SK-N-SH (cell line): ENCODE data around the gene DEFB129. TPM values are rescaled to one million over a fixed set of nuclear protein-coding genes. Genes with fewer than 3 reads are reported as not detected.

Experiments used
- CTCF ChIA-PET: fragments of 300-600, 350-600 bp; formaldehyde crosslinking; extraction: SDS; loops from one replicate; lab custom pipeline; 2021; lab: Yijun Ruan, JAX
- POLR2A ChIA-PET: fragments of 350-600 bp; sonication (Branson Sonifier 250); formaldehyde crosslinking; extraction: SDS; loops from one replicate; lab custom pipeline; 2020; ENCODE audit warnings: antibody characterized with exemption, inconsistent platforms; lab: Yijun Ruan, JAX
- DNase-seq: peaks from one replicate; pipeline ENCODE4 v3.0.0; 2012
- H2AFZ ChIP-seq: fragments of 200-600 bp; sonication (generic); 2 replicates; pipeline ENCODE4 v1.8.1; 2016; ENCODE audit warnings: antibody characterized with exemption, mild to moderate bottlenecking, low read depth
- H3F3A ChIP-seq: fragments of 200-600 bp; sonication (generic); replicated peaks from 2 replicates; pipeline ENCODE3; 2016; ENCODE audit warnings: antibody characterized with exemption, mild to moderate bottlenecking; ENCODE audit not compliant: insufficient read depth
- H3K27ac ChIP-seq, 2 experiments: fragments of 200-500 bp in 1 of 2; fragments of 200-600 bp in 1 of 2; sonication (Bioruptor generic) in 1 of 2; sonication (generic), shearing (Covaris generic) in 1 of 2; 2 replicates each; pipeline versions ENCODE4 v1.5.1 to v1.6.1; 2014 to 2016; ENCODE audit warnings: low read depth in 2 of 2, inconsistent platforms in 1 of 2, low read length in 1 of 2, mild to moderate bottlenecking in 1 of 2, mixed read lengths in 1 of 2
- H3K27me3 ChIP-seq: fragments of 200-600 bp; sonication (generic), shearing (Covaris generic); 2 replicates; pipeline ENCODE4 v1.6.1; 2016; ENCODE audit warnings: mixed run types; ENCODE audit not compliant: insufficient read depth
- H3K36me3 ChIP-seq, 2 experiments: fragments of 200-500 bp in 1 of 2; fragments of 200-600 bp in 1 of 2; sonication (Bioruptor generic) in 1 of 2; sonication (generic) in 1 of 2; replicated peaks in 1 of 2; 2 replicates each; pipeline versions ENCODE3 to v1.5.1; 2014 to 2016; ENCODE audit warnings: low read length in 1 of 2, mild to moderate bottlenecking in 1 of 2; ENCODE audit not compliant: insufficient read depth in 2 of 2, control insufficient read depth in 1 of 2
- H3K4me1 ChIP-seq, 2 experiments: fragments of 200-500 bp in 1 of 2; fragments of 200-600 bp in 1 of 2; sonication (Bioruptor generic) in 1 of 2; sonication (generic), shearing (Covaris generic) in 1 of 2; 2 replicates each; pipeline versions ENCODE4 v1.5.1 to v1.6.1; 2014 to 2016; ENCODE audit warnings: low read depth in 1 of 2, low read length in 1 of 2, mixed run types in 1 of 2; ENCODE audit not compliant: insufficient read depth in 2 of 2, control insufficient read depth in 1 of 2
- H3K4me2 ChIP-seq: fragments of 200-600 bp; sonication (generic), shearing (Covaris generic); 2 replicates; pipeline ENCODE4 v1.6.1; 2017; ENCODE audit warnings: mixed run types
- H3K4me3 ChIP-seq, 2 experiments: fragments of 200-500 bp in 1 of 2; fragments of 200-600 bp in 1 of 2; sonication (Bioruptor generic) in 1 of 2; sonication (generic), shearing (Covaris generic) in 1 of 2; 2 replicates each; pipeline versions ENCODE4 v1.5.1 to v1.8.1; 2014 to 2016; ENCODE audit warnings: low read depth in 2 of 2, inconsistent platforms in 1 of 2, low read length in 1 of 2, mild to moderate bottlenecking in 1 of 2, mixed read lengths in 1 of 2, moderate library complexity in 1 of 2
- H3K79me2 ChIP-seq: fragments of 200-600 bp; sonication (generic); 2 replicates; pipeline ENCODE4 v1.8.1; 2017; ENCODE audit warnings: mild to moderate bottlenecking; ENCODE audit not compliant: insufficient read depth
- H3K9ac ChIP-seq: fragments of 200-600 bp; sonication (generic); 2 replicates; pipeline ENCODE4 v1.6.1; 2017; ENCODE audit warnings: mixed run types
- H3K9me2 ChIP-seq: fragments of 200-600 bp; sonication (generic); 2 replicates; pipeline ENCODE4 v1.6.1; 2017; ENCODE audit warnings: mixed run types
- H3K9me3 ChIP-seq: fragments of 200-600 bp; sonication (generic); 2 replicates; pipeline ENCODE4 v1.6.1; 2017; ENCODE audit warnings: mixed run types, mild to moderate bottlenecking, moderate library complexity
- H4K20me1 ChIP-seq: fragments of 200-600 bp; sonication (generic); 2 replicates; pipeline ENCODE4 v1.6.1; 2017; ENCODE audit warnings: mild to moderate bottlenecking, mixed run types; ENCODE audit not compliant: insufficient read depth
- ELF1 ChIP-seq: IDR thresholded peaks from 2 replicates; pipeline ENCODE4 v1.4.0; 2012
- EZH2phosphoT487 ChIP-seq: fragments of 200-600 bp; sonication (generic); IDR thresholded peaks from 2 replicates; pipeline ENCODE4 v1.6.1; 2017; ENCODE audit warnings: low read depth, mixed run types, mild to moderate bottlenecking, antibody characterized with exemption, moderate library complexity, borderline replicate concordance
- FOSL2 ChIP-seq: IDR thresholded peaks from 2 replicates; pipeline ENCODE4 v1.4.0; 2012; ENCODE audit warnings: low read depth, mild to moderate bottlenecking, moderate library complexity, borderline replicate concordance
- FOXJ3 ChIP-seq: sonication (generic); formaldehyde crosslinking; IDR thresholded peaks from 2 replicates; pipeline ENCODE4 v1.5.1; 2020; ENCODE audit warnings: mild to moderate bottlenecking, missing genetic modification reagents
- GATA2 ChIP-seq: sonication (generic); formaldehyde crosslinking; IDR thresholded peaks from 2 replicates; pipeline ENCODE4 v1.5.0; 2020; ENCODE audit warnings: mild to moderate bottlenecking, missing genetic modification reagents
- MEF2A ChIP-seq: IDR thresholded peaks from 2 replicates; pipeline ENCODE4 v1.4.0; 2012; ENCODE audit warnings: low read depth, borderline replicate concordance
- MXI1 ChIP-seq: IDR thresholded peaks from 2 replicates; pipeline ENCODE4 v1.6.1; 2012; ENCODE audit warnings: mild to moderate bottlenecking, low read depth, low read length, improper control_type of control experiment
- NFIC ChIP-seq: IDR thresholded peaks from 2 replicates; pipeline ENCODE4 v1.4.0; 2012; ENCODE audit warnings: borderline replicate concordance
- NRF1 ChIP-seq: IDR thresholded peaks from 2 replicates; pipeline ENCODE4 v1.6.1; 2012; ENCODE audit warnings: low read depth, mild to moderate bottlenecking, low read length
- POLR2AphosphoS5 ChIP-seq: IDR thresholded peaks from 2 replicates; pipeline ENCODE4 v1.6.1; 2012; ENCODE audit warnings: low read depth, low read length
- RAD21 ChIP-seq: IDR thresholded peaks from 2 replicates; pipeline ENCODE4 v1.6.1; 2012; ENCODE audit warnings: mild to moderate bottlenecking, low read length
- RFX5 ChIP-seq: IDR thresholded peaks from 2 replicates; pipeline ENCODE4 v1.6.1; 2012; ENCODE audit warnings: mild to moderate bottlenecking, improper control_type of control experiment, low read length
- RXRA ChIP-seq: IDR thresholded peaks from 2 replicates; pipeline ENCODE4 v1.4.0; 2012; ENCODE audit warnings: low read depth, mild to moderate bottlenecking, borderline replicate concordance
- SIN3A ChIP-seq: IDR thresholded peaks from 2 replicates; pipeline ENCODE4 v1.6.1; 2012; ENCODE audit warnings: low read depth, mild to moderate bottlenecking, low read length, moderate library complexity, borderline replicate concordance
- TAF1 ChIP-seq: IDR thresholded peaks from 2 replicates; pipeline ENCODE4 v1.6.1; 2012; ENCODE audit warnings: low read depth, mild to moderate bottlenecking, low read length, moderate library complexity, borderline replicate concordance
- TEAD4 ChIP-seq: IDR thresholded peaks from 2 replicates; pipeline ENCODE4 v1.4.0; 2012; ENCODE audit warnings: mild to moderate bottlenecking, borderline replicate concordance; ENCODE audit not compliant: insufficient read depth
- YY1 ChIP-seq: IDR thresholded peaks from 2 replicates; pipeline ENCODE4 v1.4.0; 2012; ENCODE audit warnings: low read depth, mild to moderate bottlenecking
- WGBS: methylation state at CpG from one replicate; pipeline ENCODE4 v1.1.6; 2017; ENCODE audit warnings: low lambda C conversion rate; 5-methylcytosine and 5-hydroxymethylcytosine counted together
- polyA plus RNA-seq, 3 experiments: library from polyadenylated mRNA; depleted of rRNA; stranded (reverse); fragments of >200 nt; gene quantifications; 2 replicates each; pipeline ENCODE4 v1.2.3, GENCODE V29; 2012
- TF ChIP-seq, protein P1 (sequence below): fragments of 150-350 bp; IDR thresholded peaks from 2 replicates; pipeline ENCODE4 v1.6.1; 2017; ENCODE audit warnings: antibody characterized with exemption, low read length, low read depth, borderline replicate concordance
- TF ChIP-seq, protein P2 (sequence below): fragments of 200-600 bp; sonication (generic); IDR thresholded peaks from 2 replicates; pipeline ENCODE4 v1.6.1; 2017; ENCODE audit warnings: antibody characterized with exemption, mild to moderate bottlenecking, moderate library complexity
- TF ChIP-seq, protein P3 (sequence below): IDR thresholded peaks from 2 replicates; pipeline ENCODE4 v1.4.0; 2012; ENCODE audit warnings: low read depth
- TF ChIP-seq, protein P4 (sequence below): IDR thresholded peaks from 2 replicates; pipeline ENCODE4; 2012
- TF ChIP-seq, protein P5 (sequence below): IDR thresholded peaks from 2 replicates; pipeline ENCODE4 v1.4.0; 2012; ENCODE audit warnings: low read depth, borderline replicate concordance

Gene DEFB129
- polyA plus RNA-seq, 1 of the 3 experiments (the other 2 are of a cell fraction): not detected

DNA sequence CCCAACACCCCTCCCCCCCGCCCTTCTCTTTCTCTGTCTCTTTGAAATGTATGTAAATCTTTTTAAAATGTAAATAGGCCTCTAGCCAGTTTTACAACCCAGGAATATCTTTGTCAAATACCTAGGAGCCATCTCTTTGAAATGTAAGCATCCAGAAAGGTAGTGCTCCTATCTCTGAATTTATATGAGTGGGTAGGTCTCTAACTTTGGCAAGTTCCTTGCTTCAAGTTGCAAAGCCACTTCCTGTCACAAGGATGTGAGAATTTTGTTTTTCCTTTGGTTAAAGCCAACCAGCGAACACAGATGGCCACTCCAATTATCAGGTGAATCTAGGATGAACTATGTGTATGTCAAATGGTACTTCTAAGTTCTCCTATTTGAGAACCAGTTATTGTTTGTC lies 24.3 kb downstream of the DEFB129 start:
- no peaks in the 10 kb centered on the region for H3K9me3 ChIP-seq
- TF ChIP-seq ELF1: no peak
- TF ChIP-seq FOSL2: no peak
- no peak for TF ChIP-seq TEAD4
- TF ChIP-seq RXRA: no peak
- TF ChIP-seq YY1: no peak
- no peak for TF ChIP-seq EZH2phosphoT487
- no peaks in the 10 kb centered on the region for H3F3A ChIP-seq
- no peaks in the 10 kb centered on the region for H3K4me1 ChIP-seq
- H3K79me2 ChIP-seq: no peaks in the 10 kb centered on the region
- no peak for DNase-seq
- peaks cover 8% of the 10 kb centered on the region; the same call in 1 of the 2 replicates for H3K27me3 ChIP-seq
- H3K4me3 ChIP-seq: no peak overlapping the region
- no peak overlapping the region for H3K9ac ChIP-seq
- H3K4me2 ChIP-seq: no peak overlapping the region
- H2AFZ ChIP-seq: no peak overlapping the region
- H3K9me2 ChIP-seq: no peaks in the 10 kb centered on the region
- no peak overlapping the region for H3K27ac ChIP-seq
- CTCF ChIA-PET: no interaction called here
- H4K20me1 ChIP-seq: no peaks in the 10 kb centered on the region
- 19% methylated on average over 2 of the region's 2 CpGs for WGBS
- POLR2A ChIA-PET: no interaction called here
- H3K36me3 ChIP-seq: no peaks in the 10 kb centered on the region

DNA sequence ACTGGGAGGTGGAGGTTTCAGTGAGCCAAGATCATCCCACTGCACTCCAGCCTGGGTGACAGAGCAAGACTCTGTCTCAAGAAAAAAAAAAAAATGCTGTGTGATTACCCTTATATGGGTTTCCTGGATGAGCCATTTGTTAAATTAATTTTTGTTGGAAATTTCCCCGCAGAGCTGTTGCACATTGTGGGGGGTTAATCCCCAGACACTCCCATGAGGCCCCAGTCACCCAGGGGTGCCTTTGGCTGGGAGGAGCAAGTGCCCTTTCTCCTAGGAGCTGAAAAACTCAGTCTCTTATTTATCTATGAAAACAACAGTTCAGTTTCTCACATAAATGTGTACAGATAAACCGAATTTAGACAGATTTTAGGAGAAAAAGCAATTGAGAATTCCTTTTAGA lies 25.7 kb downstream of the DEFB129 start:
- H2AFZ ChIP-seq: no peak overlapping the region
- H3K4me2 ChIP-seq: no peak overlapping the region
- no peak overlapping the region for H3K27ac ChIP-seq
- no peaks in the 10 kb centered on the region for H3K9me3 ChIP-seq
- H3F3A ChIP-seq: no peaks in the 10 kb centered on the region
- ChIA-PET POLR2A (no interaction called here), CTCF (interaction anchor here (4.1 kb wide), 1 partner anchor 14 kb away, joined by 26 read pairs; no protein-coding TSS in a partner anchor)
- peaks cover 8% of the 10 kb centered on the region; the same call in 1 of the 2 replicates for H3K27me3 ChIP-seq
- no peaks in the 10 kb centered on the region for H4K20me1 ChIP-seq
- H3K4me1 ChIP-seq: peaks cover 0 to 6% of the 10 kb centered on the region in 2 experiments; a peak in 1 of 4 replicates
- no peak overlapping the region for H3K9ac ChIP-seq
- no peaks in the 10 kb centered on the region for H3K9me2 ChIP-seq
- DNase-seq: no peak
- H3K4me3 ChIP-seq: no peak overlapping the region
- no peaks in the 10 kb centered on the region for H3K36me3 ChIP-seq
- TF ChIP-seq, protein P1, sequence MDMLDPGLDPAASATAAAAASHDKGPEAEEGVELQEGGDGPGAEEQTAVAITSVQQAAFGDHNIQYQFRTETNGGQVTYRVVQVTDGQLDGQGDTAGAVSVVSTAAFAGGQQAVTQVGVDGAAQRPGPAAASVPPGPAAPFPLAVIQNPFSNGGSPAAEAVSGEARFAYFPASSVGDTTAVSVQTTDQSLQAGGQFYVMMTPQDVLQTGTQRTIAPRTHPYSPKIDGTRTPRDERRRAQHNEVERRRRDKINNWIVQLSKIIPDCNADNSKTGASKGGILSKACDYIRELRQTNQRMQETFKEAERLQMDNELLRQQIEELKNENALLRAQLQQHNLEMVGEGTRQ: no peak
- TF ChIP-seq, protein P2, sequence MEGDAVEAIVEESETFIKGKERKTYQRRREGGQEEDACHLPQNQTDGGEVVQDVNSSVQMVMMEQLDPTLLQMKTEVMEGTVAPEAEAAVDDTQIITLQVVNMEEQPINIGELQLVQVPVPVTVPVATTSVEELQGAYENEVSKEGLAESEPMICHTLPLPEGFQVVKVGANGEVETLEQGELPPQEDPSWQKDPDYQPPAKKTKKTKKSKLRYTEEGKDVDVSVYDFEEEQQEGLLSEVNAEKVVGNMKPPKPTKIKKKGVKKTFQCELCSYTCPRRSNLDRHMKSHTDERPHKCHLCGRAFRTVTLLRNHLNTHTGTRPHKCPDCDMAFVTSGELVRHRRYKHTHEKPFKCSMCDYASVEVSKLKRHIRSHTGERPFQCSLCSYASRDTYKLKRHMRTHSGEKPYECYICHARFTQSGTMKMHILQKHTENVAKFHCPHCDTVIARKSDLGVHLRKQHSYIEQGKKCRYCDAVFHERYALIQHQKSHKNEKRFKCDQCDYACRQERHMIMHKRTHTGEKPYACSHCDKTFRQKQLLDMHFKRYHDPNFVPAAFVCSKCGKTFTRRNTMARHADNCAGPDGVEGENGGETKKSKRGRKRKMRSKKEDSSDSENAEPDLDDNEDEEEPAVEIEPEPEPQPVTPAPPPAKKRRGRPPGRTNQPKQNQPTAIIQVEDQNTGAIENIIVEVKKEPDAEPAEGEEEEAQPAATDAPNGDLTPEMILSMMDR: no peak
- TF ChIP-seq MXI1 (no peak), RAD21 (no peak), NFIC (no peak), TAF1 (no peak), POLR2AphosphoS5 (no peak), FOSL2 (no peak), NRF1 (no peak), GATA2 (CRISPR knock-in tag) (no peak), FOXJ3 (CRISPR knock-in tag) (no peak), SIN3A (no peak), RFX5 (no peak), MEF2A (no peak)
- TF ChIP-seq, protein P3, sequence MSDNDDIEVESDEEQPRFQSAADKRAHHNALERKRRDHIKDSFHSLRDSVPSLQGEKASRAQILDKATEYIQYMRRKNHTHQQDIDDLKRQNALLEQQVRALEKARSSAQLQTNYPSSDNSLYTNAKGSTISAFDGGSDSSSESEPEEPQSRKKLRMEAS: no peak
- TF ChIP-seq, protein P4, sequence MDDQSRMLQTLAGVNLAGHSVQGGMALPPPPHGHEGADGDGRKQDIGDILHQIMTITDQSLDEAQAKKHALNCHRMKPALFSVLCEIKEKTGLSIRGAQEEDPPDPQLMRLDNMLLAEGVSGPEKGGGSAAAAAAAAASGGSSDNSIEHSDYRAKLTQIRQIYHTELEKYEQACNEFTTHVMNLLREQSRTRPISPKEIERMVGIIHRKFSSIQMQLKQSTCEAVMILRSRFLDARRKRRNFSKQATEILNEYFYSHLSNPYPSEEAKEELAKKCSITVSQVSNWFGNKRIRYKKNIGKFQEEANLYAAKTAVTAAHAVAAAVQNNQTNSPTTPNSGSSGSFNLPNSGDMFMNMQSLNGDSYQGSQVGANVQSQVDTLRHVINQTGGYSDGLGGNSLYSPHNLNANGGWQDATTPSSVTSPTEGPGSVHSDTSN: no peak
- TF ChIP-seq, protein P5, sequence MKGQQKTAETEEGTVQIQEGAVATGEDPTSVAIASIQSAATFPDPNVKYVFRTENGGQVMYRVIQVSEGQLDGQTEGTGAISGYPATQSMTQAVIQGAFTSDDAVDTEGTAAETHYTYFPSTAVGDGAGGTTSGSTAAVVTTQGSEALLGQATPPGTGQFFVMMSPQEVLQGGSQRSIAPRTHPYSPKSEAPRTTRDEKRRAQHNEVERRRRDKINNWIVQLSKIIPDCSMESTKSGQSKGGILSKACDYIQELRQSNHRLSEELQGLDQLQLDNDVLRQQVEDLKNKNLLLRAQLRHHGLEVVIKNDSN: no peak
- no peaks in the 10 kb centered on the region for H3K79me2 ChIP-seq
- WGBS: 34% methylated on average over 2 of the region's 2 CpGs
